ENCODE measurements around the gene ATP8B3. TPM values are rescaled to one million over a fixed set of nuclear protein-coding genes. Genes with fewer than 3 reads are reported as not detected.

ATP8B3 gene
- total RNA-seq, 1 donor from 2014 or later = 1.5 TPM

DNA sequence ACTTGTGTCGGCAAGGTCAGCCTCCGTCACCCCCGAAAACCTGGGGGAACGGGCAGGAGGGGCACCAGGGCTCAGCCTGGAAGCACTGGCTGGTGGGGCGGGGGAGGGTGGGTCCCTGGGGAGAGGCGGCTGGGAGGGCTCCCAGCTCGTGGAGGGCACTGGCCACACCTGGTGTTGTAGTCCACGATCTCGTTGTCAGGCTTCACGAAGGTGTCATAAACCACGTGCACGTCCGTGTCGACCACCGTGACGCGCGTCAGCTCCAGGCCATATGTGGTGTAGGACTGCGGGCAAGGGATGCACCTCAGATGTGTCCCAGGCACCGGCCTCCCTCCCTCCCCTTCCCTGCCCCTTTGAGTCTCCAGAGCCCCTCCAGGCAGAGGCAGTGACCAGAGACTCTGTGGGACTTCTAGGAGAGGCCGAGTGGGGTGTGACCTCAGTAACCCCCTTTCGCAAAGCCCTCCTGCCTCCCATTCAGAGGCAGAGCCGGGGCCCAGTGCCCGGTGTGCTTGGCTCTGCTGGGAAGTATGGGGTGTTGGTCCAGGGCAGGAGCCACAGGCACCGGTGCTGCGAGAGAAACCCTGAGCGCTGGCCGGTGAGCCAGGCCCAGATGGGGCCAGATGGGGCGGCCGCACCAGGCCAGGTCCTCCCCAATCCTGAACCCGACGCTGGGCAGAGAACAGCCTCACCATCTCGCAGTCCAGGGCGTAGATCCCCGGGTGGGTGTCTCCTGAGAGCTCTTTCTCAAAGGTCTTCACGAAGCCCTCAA, 4.6 kb upstream of the ATP8B3 start:
- peaks cover 8% of the 10 kb centered on the region for H3K4me1 Mint-ChIP-seq (ENCODE audit: unreplicated experiment)
- peaks cover 5% of the 10 kb centered on the region for H3K27me3 Mint-ChIP-seq
- TF ChIP-seq, protein P1, sequence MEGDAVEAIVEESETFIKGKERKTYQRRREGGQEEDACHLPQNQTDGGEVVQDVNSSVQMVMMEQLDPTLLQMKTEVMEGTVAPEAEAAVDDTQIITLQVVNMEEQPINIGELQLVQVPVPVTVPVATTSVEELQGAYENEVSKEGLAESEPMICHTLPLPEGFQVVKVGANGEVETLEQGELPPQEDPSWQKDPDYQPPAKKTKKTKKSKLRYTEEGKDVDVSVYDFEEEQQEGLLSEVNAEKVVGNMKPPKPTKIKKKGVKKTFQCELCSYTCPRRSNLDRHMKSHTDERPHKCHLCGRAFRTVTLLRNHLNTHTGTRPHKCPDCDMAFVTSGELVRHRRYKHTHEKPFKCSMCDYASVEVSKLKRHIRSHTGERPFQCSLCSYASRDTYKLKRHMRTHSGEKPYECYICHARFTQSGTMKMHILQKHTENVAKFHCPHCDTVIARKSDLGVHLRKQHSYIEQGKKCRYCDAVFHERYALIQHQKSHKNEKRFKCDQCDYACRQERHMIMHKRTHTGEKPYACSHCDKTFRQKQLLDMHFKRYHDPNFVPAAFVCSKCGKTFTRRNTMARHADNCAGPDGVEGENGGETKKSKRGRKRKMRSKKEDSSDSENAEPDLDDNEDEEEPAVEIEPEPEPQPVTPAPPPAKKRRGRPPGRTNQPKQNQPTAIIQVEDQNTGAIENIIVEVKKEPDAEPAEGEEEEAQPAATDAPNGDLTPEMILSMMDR (conservative IDR thresholded peaks at IDR 0.05) = no peak
- H3K27ac Mint-ChIP-seq = no peak overlapping the region
- H3K9me3 Mint-ChIP-seq = no peaks in the 10 kb centered on the region
- peaks cover 3% of the 10 kb centered on the region for H3K36me3 Mint-ChIP-seq
- DNase-seq (ENCODE audit: extremely low spot score, unreplicated experiment) = no peak
- H3K4me3 Mint-ChIP-seq = no peak overlapping the region

DNA sequence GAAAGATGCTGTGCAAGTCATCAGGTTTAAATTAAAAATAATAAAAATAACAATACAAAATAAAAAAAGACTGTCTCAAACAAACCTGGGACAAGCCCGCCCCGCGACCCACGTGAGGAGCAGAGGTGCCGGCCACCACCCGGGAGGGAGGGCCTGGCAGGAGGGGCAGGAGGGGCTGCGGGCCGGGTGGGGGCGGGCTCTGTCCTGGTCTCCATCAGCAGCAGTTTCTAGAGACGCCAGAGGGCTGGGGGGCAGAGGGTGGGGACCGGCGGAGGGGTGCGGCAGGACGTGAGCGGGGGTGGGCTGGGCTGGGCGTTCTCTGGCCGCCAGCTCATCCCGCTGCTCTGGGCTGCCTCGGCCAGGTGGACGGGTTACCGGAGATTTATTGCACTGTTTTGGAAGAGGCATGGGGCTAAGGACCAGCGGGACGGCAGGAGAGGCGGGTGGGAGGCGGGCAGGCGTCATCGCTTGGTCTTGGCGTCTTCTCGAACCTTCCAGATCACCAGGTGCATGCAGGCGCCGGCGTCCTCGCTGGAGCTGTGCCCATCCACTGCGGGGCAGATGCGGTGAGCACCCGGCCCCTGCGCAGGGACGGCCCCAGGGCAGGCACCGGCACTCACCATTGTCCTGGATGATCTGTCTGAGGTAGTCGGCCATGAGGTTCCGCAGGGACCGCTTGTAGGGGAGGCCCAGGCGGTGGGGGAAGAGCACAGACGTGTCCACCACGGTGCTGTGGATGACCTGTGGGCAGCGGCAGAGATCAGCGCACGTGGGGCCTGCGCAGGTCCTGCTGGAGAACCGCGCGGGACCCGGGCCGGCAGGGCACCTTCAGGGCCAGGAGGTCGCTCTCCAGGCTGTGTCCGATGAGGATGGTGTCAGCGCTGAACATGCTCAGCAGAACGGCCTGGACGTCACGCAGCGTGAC, 3.8 kb upstream of the ATP8B3 start:
- peaks cover 5% of the 10 kb centered on the region for H3K27me3 Mint-ChIP-seq
- TF ChIP-seq, protein P1 (conservative IDR thresholded peaks at IDR 0.05) = no peak
- H3K9me3 Mint-ChIP-seq = no peaks in the 10 kb centered on the region
- DNase-seq (ENCODE audit: extremely low spot score, unreplicated experiment) = no peak
- peaks cover 3% of the 10 kb centered on the region for H3K36me3 Mint-ChIP-seq
- peaks cover 8% of the 10 kb centered on the region for H3K4me1 Mint-ChIP-seq (ENCODE audit: unreplicated experiment)
- H3K4me3 Mint-ChIP-seq = no peak overlapping the region
- no peak overlapping the region for H3K27ac Mint-ChIP-seq

GRCh38 chr19:1814833-1815604, 2.9 kb upstream of the ATP8B3 start:
- Mint-ChIP-seq H3K36me3 (no peaks in the 10 kb centered on the region), H3K4me1 (ENCODE audit: unreplicated experiment) (peaks cover 8% of the 10 kb centered on the region), H3K9me3 (no peaks in the 10 kb centered on the region), H3K4me3 (no peak overlapping the region), H3K27ac (no peak overlapping the region), H3K27me3 (peaks cover 5% of the 10 kb centered on the region)
- DNase-seq (ENCODE audit: extremely low spot score, unreplicated experiment) = no peak
- TF ChIP-seq, protein P1 (conservative IDR thresholded peaks at IDR 0.05) = no peak

- H3K27me3 Mint-ChIP-seq = peaks cover 5% of the 10 kb centered on the region
- TF ChIP-seq, protein P1 (conservative IDR thresholded peaks at IDR 0.05) = no peak
- no peak overlapping the region for H3K27ac Mint-ChIP-seq
- H3K9me3 Mint-ChIP-seq = no peaks in the 10 kb centered on the region
- H3K4me1 Mint-ChIP-seq (ENCODE audit: unreplicated experiment) = peaks cover 8% of the 10 kb centered on the region
- no peak overlapping the region for H3K4me3 Mint-ChIP-seq
- DNase-seq (ENCODE audit: extremely low spot score, unreplicated experiment) = no peak
- H3K36me3 Mint-ChIP-seq = no peaks in the 10 kb centered on the region
These were observed 2.3 kb upstream of the ATP8B3 start for GRCh38 chr19:1814391-1814790.
